BLaER1 treated with 17β-estradiol and CSF1 and Interleukin-3, amounts not matched to agents 10 nM and 100 nM (cell line): ENCODE results near the gene PMEPA1.

ENCODE experiments used
- H3K27ac ChIP-seq, 11 experiments: shearing (Covaris generic); formaldehyde crosslinking; 2 replicates each; pipeline ENCODE4 v1.8.1; 2022
- H3K27me3 ChIP-seq, 11 experiments: shearing (Covaris generic); formaldehyde crosslinking; 2 replicates each; pipeline ENCODE4 v1.8.1; 2022
- H3K36me3 ChIP-seq, 11 experiments: shearing (Covaris generic); formaldehyde crosslinking; 2 replicates each; pipeline ENCODE4 v1.8.1; 2022
- H3K4me1 ChIP-seq, 10 experiments: shearing (Covaris generic); formaldehyde crosslinking; 2 replicates each; pipeline ENCODE4 v1.8.1; 2022
- H3K4me2 ChIP-seq, 11 experiments: shearing (Covaris generic); formaldehyde crosslinking; 2 replicates each; pipeline ENCODE4 v1.8.1; 2022
- H3K4me3 ChIP-seq, 10 experiments: shearing (Covaris generic); formaldehyde crosslinking; 2 replicates each; pipeline ENCODE4 v1.8.1; 2022
- H3K9ac ChIP-seq, 11 experiments: shearing (Covaris generic); formaldehyde crosslinking; 2 replicates each; pipeline ENCODE4 v1.8.1; 2022
- H3K9me3 ChIP-seq, 11 experiments: shearing (Covaris generic); formaldehyde crosslinking; replicated peaks in 1 of 11; 2 replicates each; pipeline ENCODE4 v1.8.1; 2022
- H4K20me1 ChIP-seq, 11 experiments: shearing (Covaris generic); formaldehyde crosslinking; 2 replicates each; pipeline ENCODE4 v1.8.1; 2022
- Cebpa-rat ChIP-seq, 11 experiments: shearing (Covaris generic); IDR thresholded peaks; 2 replicates each; pipeline ENCODE4 v1.8.1; 2022

PMEPA1 gene

DNA sequence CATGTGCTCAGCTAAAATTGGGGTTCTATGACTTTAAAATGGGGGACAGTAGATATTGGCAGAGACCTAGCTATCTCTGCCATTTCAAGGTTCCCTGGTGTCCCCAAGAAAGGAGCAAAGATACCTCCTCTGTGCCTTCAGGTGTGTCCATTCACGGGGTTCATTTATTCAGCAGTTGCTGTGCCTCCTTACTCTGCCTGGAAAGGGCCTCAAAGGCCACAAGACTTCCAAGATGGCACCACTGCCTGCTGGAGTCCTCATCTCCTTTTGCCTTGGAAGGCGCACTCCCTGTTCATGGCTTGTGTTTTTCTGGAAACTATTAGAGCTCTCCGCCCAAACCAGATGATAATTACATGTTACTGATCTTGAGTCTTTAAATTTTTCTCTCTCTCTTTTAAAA, 85.7 kb downstream of the PMEPA1 start:
- Histone ChIP-seq H3K36me3 (no peaks in the 10 kb centered on the region), H3K27ac (no peak overlapping the region), H3K4me3 (no peak overlapping the region), H4K20me1 (peaks cover 0 to 4% (median 0%) of the 10 kb centered on the region in 11 experiments; a peak in 3 of 22 replicates), H3K4me2 (no peak overlapping the region), H3K27me3 (peaks cover 0 to 13% (median 0%) of the 10 kb centered on the region in 11 experiments; a peak in 8 of 22 replicates), H3K9ac (no peak overlapping the region), H3K9me3 (peaks cover 0 to 20% (median 10%) of the 10 kb centered on the region in 11 experiments; a peak in 15 of 22 replicates), H3K4me1 (peaks cover 52 to 67% (median 65%) of the 10 kb centered on the region in 10 experiments)
- TF ChIP-seq Cebpa-rat (IDR thresholded peaks at IDR 0.05): no peak

DNA sequence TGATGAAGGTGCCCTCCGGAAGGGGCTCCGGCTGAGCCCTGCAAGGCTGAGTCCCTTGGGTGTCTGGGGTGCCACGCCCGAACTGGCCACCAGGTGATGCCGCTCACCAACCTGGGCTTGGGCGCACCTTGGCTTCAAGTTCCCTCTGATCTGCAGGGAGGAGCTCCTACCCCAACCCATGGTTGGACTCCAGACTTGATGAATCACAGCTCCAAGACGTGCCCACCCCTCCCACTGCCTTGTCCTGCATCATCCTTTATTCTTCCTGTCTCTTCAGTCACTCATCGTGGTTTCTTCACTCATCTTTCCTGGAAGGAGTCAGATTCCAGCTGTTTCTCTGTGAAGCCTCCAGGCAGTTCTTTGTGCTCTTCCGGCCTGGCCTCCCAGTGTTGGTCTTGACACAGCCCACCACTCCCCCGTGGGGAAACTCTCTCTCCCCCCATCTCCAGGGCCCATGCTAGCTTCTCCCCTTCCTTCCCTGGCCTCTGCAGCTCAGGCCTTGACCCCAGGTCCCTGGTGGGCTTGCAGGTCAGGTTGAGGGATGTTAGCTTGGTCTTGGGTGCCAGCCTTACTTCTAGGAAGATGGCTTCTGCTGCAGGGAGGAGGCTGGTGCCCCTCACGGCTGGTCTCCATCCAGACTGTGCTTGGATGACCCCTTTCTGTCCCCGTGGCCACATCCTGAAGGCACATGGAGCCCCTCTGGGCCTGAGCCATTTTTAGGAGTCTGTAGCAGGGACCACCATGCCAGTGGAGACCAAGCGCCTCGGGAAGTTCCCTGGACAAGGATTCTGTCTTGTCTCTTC, 87.0 kb downstream of the PMEPA1 start:
- peaks cover 0 to 11% (median 0%) of the 10 kb centered on the region in 11 experiments; a peak in 4 of 22 replicates for H4K20me1 ChIP-seq
- H3K36me3 ChIP-seq: no peaks in the 10 kb centered on the region
- H3K9me3 ChIP-seq: peaks cover 0 to 20% (median 10%) of the 10 kb centered on the region in 11 experiments; a peak in 15 of 22 replicates
- no peak for TF ChIP-seq Cebpa-rat (IDR thresholded peaks at IDR 0.05)
- H3K9ac ChIP-seq: no peak overlapping the region
- H3K4me3 ChIP-seq: no peak overlapping the region
- H3K4me1 ChIP-seq: peaks cover 51 to 70% (median 67%) of the 10 kb centered on the region in 10 experiments
- peak overlapping the region in 9 of 11 experiments; percentile 44 to 97 (median 94); a peak in 18 of 22 replicates for H3K4me2 ChIP-seq
- H3K27ac ChIP-seq: no peak overlapping the region
- peaks cover 0 to 22% (median 0%) of the 10 kb centered on the region in 11 experiments; a peak in 8 of 22 replicates for H3K27me3 ChIP-seq

- Histone ChIP-seq H3K9me3 (peaks cover 0 to 20% (median 10%) of the 10 kb centered on the region in 11 experiments; a peak in 15 of 22 replicates), H3K9ac (no peak overlapping the region), H3K4me2 (peak overlapping the region in 9 of 11 experiments; percentile 44 to 97 (median 95); a peak in 14 of 22 replicates), H3K27me3 (peaks cover 0 to 24% (median 0%) of the 10 kb centered on the region in 11 experiments; a peak in 8 of 22 replicates), H3K4me3 (no peak overlapping the region), H3K4me1 (peaks cover 45 to 70% (median 67%) of the 10 kb centered on the region in 10 experiments), H3K27ac (no peak overlapping the region), H3K36me3 (no peaks in the 10 kb centered on the region), H4K20me1 (peaks cover 0 to 11% (median 0%) of the 10 kb centered on the region in 11 experiments; a peak in 4 of 22 replicates)
- no peak for TF ChIP-seq Cebpa-rat (IDR thresholded peaks at IDR 0.05)
Measured at GRCh38 chr20:57622201-57622570, 87.6 kb downstream of the PMEPA1 start.

DNA sequence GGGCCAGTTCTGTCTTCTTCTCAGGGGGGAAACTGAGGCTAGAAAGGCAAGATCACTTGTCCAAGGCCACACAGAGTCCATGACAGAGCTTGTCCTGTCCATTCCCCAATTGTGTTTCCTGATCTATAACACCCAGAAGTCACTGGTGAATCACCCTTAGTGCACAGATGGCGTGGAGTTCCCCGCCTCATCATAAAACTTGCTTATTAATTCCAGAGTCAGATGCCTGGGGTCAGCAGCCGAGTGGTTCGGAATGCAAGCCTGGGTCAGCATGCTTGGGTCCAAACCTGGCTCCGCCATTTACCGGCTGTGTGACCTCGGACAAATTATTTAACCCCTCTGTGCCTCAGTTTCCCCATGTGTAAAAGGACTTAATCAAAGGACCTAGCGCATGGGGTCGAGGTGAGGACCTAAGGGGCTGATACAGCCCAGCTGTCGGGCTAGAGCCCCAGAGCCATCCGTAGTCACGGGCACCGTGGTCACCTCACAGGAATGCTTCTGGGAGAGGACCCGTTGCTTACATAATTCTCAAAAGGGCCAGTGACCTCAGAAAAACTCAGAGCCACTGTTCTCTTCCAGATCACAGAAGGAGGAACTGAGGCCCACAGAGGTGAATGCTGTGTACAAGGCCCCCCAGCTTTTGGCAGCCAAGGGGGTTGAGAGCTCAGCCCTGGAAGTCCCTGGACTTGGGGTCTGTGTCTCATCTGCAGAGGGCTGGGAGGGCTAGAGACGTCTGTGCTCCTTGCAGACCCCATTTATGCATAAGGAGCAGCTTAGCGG, 88.2 kb downstream of the PMEPA1 start:
- peaks cover 0 to 11% (median 0%) of the 10 kb centered on the region in 11 experiments; a peak in 4 of 22 replicates for H4K20me1 ChIP-seq
- H3K9me3 ChIP-seq: peaks cover 0 to 20% (median 10%) of the 10 kb centered on the region in 11 experiments; a peak in 15 of 22 replicates
- H3K36me3 ChIP-seq: no peaks in the 10 kb centered on the region
- no peak for TF ChIP-seq Cebpa-rat (IDR thresholded peaks at IDR 0.05)
- H3K4me2 ChIP-seq: peak overlapping the region; percentile 87 to 97 (median 94)
- H3K27ac ChIP-seq: peak overlapping the region in 2 of 11 experiments; percentile 43 to 63; a peak in 2 of 22 replicates
- peak overlapping the region in 6 of 11 experiments; percentile 12 to 57 (median 36); a peak in 5 of 22 replicates for H3K9ac ChIP-seq
- peaks cover 41 to 67% (median 62%) of the 10 kb centered on the region in 10 experiments for H3K4me1 ChIP-seq
- peaks cover 0 to 25% (median 1%) of the 10 kb centered on the region in 11 experiments; a peak in 8 of 22 replicates for H3K27me3 ChIP-seq
- 0 out of 20 replicates have a peak overlapping the region, but pooled peaks of 1 of the 10 experiments have one; percentile 30 for H3K4me3 ChIP-seq

DNA sequence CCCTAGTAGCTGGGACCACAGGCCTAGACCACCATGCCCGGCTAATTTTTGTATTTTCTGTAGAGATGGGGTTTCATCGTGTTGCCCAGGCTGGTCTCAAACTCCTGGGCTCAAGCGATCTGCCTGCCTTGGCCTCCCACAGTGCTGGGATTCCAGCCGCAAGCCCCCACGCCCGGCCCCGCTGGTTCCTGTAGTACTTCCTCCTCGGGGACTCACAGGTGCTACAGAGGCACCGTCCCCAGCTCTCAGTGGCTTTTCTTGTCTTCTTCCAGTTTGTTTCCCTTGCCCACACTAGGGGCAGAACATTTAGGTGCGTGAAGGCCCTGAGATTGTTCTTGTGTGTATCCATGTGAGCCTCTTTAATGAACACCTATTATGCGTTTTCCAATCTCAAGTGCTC, 88.8 kb downstream of the PMEPA1 start:
- H4K20me1 ChIP-seq: peaks cover 0 to 13% (median 0%) of the 10 kb centered on the region in 11 experiments; a peak in 4 of 22 replicates
- no peaks in the 10 kb centered on the region for H3K36me3 ChIP-seq
- H3K4me2 ChIP-seq: peak overlapping the region; percentile 87 to 97 (median 94)
- peak overlapping the region in 8 of 11 experiments; percentile 12 to 57 (median 26); a peak in 9 of 22 replicates for H3K9ac ChIP-seq
- H3K27ac ChIP-seq: peak overlapping the region in 5 of 11 experiments; percentile 14 to 63 (median 43); a peak in 7 of 22 replicates
- TF ChIP-seq Cebpa-rat (IDR thresholded peaks at IDR 0.05): no peak
- H3K9me3 ChIP-seq: peaks cover 0 to 20% (median 10%) of the 10 kb centered on the region in 11 experiments; a peak in 15 of 22 replicates
- H3K4me1 ChIP-seq: peaks cover 41 to 72% (median 63%) of the 10 kb centered on the region in 10 experiments
- peak overlapping the region in 7 of 10 experiments; percentile 4 to 52 (median 30); a peak in 6 of 20 replicates for H3K4me3 ChIP-seq
- peaks cover 0 to 31% (median 7%) of the 10 kb centered on the region in 11 experiments; a peak in 12 of 22 replicates for H3K27me3 ChIP-seq

DNA sequence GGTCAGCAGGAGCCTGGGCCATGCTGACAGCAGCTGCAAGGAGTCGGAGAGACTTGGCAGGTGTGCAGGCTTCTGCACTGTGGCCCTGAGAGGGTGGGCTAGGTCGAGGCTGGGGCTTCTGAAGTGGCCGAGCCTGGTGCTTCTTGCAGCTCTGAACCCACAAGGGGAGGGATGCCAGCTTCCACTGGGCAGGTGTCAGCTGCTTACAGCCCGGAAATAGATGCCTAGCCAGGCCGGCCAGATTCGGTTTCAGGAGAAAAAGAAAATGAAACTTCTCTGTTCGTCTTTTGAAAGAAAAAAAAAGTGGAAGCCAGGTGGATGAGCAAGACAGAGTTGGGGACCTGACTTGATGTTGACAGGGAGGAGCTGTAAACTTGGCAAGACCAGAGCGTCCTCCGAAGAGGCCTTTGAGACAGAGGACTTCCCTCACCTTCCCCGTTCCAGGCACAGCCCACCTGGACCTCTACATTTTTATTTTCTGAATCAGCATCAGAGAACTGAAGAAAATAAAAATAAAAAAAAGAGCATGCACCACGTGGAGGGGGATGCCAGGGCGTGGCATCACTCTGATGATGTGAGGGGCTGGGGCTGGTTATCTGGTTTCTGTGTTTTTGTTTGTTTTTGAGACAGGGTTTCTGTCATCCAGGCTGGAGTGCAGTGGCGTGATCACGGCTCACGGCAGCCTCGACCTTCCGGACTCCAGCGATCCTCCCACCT, 89.4 kb downstream of the PMEPA1 start, which contains the start of gene ZBP1:
Gene ZBP1 (minus strand): TSS at position 153 of the 717 bp plus-strand sequence. CDS start 131 bp downstream, at position 22.
- Histone ChIP-seq H3K36me3 (no peaks in the 10 kb centered on the region), H3K27me3 (peaks cover 0 to 36% (median 10%) of the 10 kb centered on the region in 11 experiments; a peak in 13 of 22 replicates), H3K27ac (peak within 1 kb of the TSS in 9 of 11 experiments; percentile 23 to 63 (median 38); a peak in 14 of 22 replicates), H3K9ac (peak within 1 kb of the TSS in 9 of 11 experiments; percentile 17 to 57 (median 41); a peak in 13 of 22 replicates), H3K9me3 (peaks cover 0 to 17% (median 9%) of the 10 kb centered on the region in 11 experiments; a peak in 15 of 22 replicates), H3K4me1 (peaks cover 41 to 78% (median 69%) of the 10 kb centered on the region in 10 experiments), H4K20me1 (peaks cover 0 to 18% (median 0%) of the 10 kb centered on the region in 11 experiments; a peak in 4 of 22 replicates), H3K4me3 (peak within 1 kb of the TSS; percentile 1 to 52 (median 28); a peak in 19 of 20 replicates), H3K4me2 (peak within 1 kb of the TSS; percentile 87 to 97 (median 94))
- no peak for TF ChIP-seq Cebpa-rat (IDR thresholded peaks at IDR 0.05)

- H4K20me1 ChIP-seq: peaks cover 0 to 18% (median 0%) of the 10 kb centered on the region in 11 experiments; a peak in 4 of 22 replicates
- no peak for TF ChIP-seq Cebpa-rat (IDR thresholded peaks at IDR 0.05)
- H3K4me2 ChIP-seq: peak overlapping the region; percentile 87 to 97 (median 94)
- peak overlapping the region; percentile 1 to 52 (median 26); a peak in 17 of 20 replicates for H3K4me3 ChIP-seq
- peaks cover 41 to 83% (median 71%) of the 10 kb centered on the region in 10 experiments for H3K4me1 ChIP-seq
- no peaks in the 10 kb centered on the region for H3K36me3 ChIP-seq
- peak overlapping the region in 10 of 11 experiments; percentile 1 to 62 (median 36); a peak in 14 of 22 replicates for H3K27ac ChIP-seq
- H3K9ac ChIP-seq: peak overlapping the region in 9 of 11 experiments; percentile 1 to 57 (median 34); a peak in 12 of 22 replicates
- H3K9me3 ChIP-seq: 0 out of 22 replicates have a peak, but pooled peaks cover 0 to 6% (median 0%) of the 10 kb centered on the region in 11 experiments
- H3K27me3 ChIP-seq: peaks cover 0 to 43% (median 22%) of the 10 kb centered on the region in 11 experiments; a peak in 14 of 22 replicates
Measured at GRCh38 chr20:57619051-57619831, 90.6 kb downstream of the PMEPA1 start.
